ENCODE data around the gene IRF5. TPM values are rescaled to one million over a fixed set of nuclear protein-coding genes. Genes with fewer than 3 reads are reported as not detected.

The IRF5 gene, protein sequence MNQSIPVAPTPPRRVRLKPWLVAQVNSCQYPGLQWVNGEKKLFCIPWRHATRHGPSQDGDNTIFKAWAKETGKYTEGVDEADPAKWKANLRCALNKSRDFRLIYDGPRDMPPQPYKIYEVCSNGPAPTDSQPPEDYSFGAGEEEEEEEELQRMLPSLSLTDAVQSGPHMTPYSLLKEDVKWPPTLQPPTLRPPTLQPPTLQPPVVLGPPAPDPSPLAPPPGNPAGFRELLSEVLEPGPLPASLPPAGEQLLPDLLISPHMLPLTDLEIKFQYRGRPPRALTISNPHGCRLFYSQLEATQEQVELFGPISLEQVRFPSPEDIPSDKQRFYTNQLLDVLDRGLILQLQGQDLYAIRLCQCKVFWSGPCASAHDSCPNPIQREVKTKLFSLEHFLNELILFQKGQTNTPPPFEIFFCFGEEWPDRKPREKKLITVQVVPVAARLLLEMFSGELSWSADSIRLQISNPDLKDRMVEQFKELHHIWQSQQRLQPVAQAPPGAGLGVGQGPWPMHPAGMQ
- 10 to 100 TPM; 14.2 to 31.7 (median 25.6) TPM for polyA plus RNA-seq

- peak; percentile 32 to 51 (median 36) for DNase-seq
- Mint-ChIP-seq H3K4me1 (peaks cover 47 to 48% of the 10 kb centered on the region in 2 donors), H3K27ac (peak within 1 kb of the TSS; percentile 19 to 88 (median 86)), H3K9me3 (no peaks in the 10 kb centered on the region), H3K4me3 (peak within 1 kb of the TSS; percentile 92 to 99 (median 93)), H3K27me3 (ENCODE audit: low read depth in 3 of 3) (peaks cover 0 to 9% (median 4%) of the 10 kb centered on the region in 3 donors), H3K36me3 (peaks cover 0 to 3% (median 0%) of the 10 kb centered on the region in 3 donors)
These were observed at the start of gene IRF5 for GRCh38 chr7:128937647-128938543. Gene IRF5 (plus strand): TSS chr7:128937927. CDS start chr7:128942082, 4,155 bp downstream.

- Mint-ChIP-seq H3K4me1 (peaks cover 1 to 5% of the 10 kb centered on the region in 2 donors), H3K27ac (no peak overlapping the region), H3K4me3 (no peak overlapping the region), H3K27me3 (ENCODE audit: low read depth in 3 of 3) (peaks cover 0 to 4% (median 2%) of the 10 kb centered on the region in 3 donors), H3K9me3 (no peaks in the 10 kb centered on the region), H3K36me3 (no peaks in the 10 kb centered on the region)
- no peak for DNase-seq
These were observed 49.5 kb upstream of the IRF5 start for GRCh38 chr7:128888039-128888755.

GRCh38 chr7:128888756-128889095, 49.0 kb upstream of the IRF5 start:
- Mint-ChIP-seq H3K4me1 (peaks cover 1 to 5% of the 10 kb centered on the region in 2 donors), H3K4me3 (no peak overlapping the region), H3K27me3 (ENCODE audit: low read depth in 3 of 3) (peaks cover 0 to 4% (median 2%) of the 10 kb centered on the region in 3 donors), H3K36me3 (no peaks in the 10 kb centered on the region), H3K9me3 (no peaks in the 10 kb centered on the region), H3K27ac (no peak overlapping the region)
- no peak for DNase-seq

DNA sequence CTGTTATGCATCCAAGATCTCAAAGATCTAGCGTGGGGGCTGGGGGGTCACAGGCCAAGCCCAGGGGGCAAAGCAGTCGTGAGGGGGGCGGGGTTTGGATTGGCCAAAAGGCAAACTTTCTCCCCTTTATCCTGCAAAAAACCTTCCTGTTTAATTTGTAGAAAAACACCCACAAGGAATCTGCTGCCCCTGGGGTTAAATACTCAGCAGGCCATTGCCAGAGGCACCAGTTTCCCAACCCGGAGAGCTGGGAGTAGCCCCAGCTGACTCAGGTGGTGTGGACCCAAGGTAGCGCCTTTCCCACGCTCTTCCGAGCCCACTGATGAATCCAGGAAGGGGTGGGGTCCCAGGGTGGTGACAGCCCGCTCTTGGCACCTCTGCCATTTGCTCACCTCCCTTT, 48.6 kb upstream of the IRF5 start:
- peaks cover 0 to 4% (median 2%) of the 10 kb centered on the region in 3 donors for H3K27me3 Mint-ChIP-seq (ENCODE audit: low read depth in 3 of 3)
- H3K9me3 Mint-ChIP-seq = no peaks in the 10 kb centered on the region
- H3K27ac Mint-ChIP-seq = no peak overlapping the region
- peaks cover 1 to 5% of the 10 kb centered on the region in 2 donors for H3K4me1 Mint-ChIP-seq
- H3K4me3 Mint-ChIP-seq = no peak overlapping the region
- DNase-seq = no peak
- H3K36me3 Mint-ChIP-seq = no peaks in the 10 kb centered on the region

DNA sequence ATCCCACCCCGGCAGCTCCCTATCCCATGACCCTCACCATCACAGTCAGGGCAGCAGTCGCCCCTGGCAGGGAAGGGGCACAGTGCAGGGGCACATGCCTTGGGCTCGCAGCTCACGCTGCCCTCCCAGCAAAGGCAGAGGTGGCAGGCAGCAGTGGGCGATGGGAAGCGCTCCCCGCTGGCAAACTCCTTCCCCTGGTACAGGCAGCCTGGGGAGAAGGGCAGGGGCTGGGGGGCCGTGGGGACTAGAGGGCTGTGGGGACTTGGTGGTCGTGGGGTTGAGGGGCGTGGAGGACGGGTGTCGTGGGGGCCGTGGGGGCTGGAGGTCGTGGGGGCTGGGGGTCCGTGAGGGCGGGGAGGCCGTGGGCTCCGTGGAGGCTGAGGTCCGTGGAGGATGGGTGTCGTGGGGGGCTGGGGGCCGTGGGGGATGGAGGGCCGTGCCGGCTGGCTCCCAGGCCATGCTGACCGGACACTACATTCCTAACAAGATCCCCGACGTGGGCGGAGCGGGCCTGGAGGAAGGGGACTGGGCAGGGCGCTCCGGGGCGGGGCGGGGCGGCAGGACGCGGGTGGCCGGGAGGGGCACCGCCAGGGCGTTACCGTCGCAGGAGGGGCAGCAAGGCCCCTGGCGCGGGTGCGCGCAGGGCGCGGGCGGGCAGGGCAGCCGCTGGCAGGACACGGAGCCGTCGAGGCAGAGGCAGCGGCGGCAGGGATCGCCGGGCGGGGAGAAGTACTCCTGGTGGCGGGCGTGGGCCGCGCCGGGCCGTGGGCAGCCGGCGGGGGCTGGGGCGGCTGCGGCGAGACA, 47.2 kb upstream of the IRF5 start:
- Mint-ChIP-seq H3K36me3 (no peaks in the 10 kb centered on the region), H3K27me3 (ENCODE audit: low read depth in 3 of 3) (peaks cover 0 to 2% (median 1%) of the 10 kb centered on the region in 3 donors), H3K27ac (no peak overlapping the region), H3K4me3 (peak overlapping the region in 2 of 5 donors; percentile 45 to 54), H3K4me1 (peaks cover 1 to 5% of the 10 kb centered on the region in 2 donors), H3K9me3 (no peaks in the 10 kb centered on the region)
- DNase-seq = no peak

DNA sequence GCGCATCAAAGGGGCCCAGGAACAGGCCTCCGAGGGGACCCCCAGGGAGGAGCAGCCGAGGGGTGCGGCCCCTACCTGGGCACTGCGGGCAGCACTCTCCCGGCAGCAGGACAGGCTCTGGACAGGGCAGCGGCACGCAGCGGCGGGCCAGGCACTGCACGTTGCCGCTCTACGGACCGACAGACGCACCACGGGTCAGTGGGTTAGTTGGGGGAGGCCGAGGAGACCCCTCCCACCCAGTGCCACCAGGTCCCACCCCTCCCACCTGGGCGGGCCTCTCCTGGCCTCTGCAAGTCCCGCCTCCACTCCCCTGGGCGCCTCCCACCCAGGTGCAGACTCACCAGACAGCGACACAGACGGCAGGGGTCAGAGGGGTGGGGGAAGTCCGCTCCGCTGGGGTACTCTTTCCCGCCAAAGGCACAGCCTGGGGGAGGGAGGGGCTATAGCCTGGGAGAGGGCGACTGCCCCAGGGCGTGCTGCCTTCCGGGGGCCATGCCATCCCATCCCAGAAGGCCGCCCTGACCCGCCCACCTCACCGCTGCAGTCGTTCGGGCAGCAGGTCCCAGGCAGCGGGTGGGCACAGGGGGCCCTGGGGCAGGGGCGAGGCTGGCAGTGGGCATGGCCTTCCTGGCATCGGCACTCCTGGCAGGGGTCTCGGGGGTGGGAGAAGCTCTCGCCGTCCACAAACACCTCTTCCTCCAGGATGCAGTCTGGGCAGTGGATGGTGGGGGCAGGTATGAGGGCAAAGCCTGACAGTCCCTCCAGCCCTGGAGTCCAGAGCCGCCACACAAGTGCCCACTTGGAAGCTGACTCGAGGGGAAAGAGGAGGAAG, 46.4 kb upstream of the IRF5 start:
- no peak overlapping the region for H3K27ac Mint-ChIP-seq
- no peak for DNase-seq
- peak overlapping the region in 2 of 5 donors; percentile 18 to 27 for H3K4me3 Mint-ChIP-seq
- no peaks in the 10 kb centered on the region for H3K9me3 Mint-ChIP-seq
- H3K27me3 Mint-ChIP-seq (ENCODE audit: low read depth in 3 of 3) = peaks cover 0 to 2% (median 1%) of the 10 kb centered on the region in 3 donors
- no peaks in the 10 kb centered on the region for H3K36me3 Mint-ChIP-seq
- H3K4me1 Mint-ChIP-seq = peaks cover 1 to 5% of the 10 kb centered on the region in 2 donors

- Mint-ChIP-seq H3K27ac (no peak overlapping the region), H3K27me3 (ENCODE audit: low read depth in 3 of 3) (peaks cover 1 to 4% (median 2%) of the 10 kb centered on the region in 3 donors), H3K9me3 (no peaks in the 10 kb centered on the region), H3K36me3 (no peaks in the 10 kb centered on the region), H3K4me1 (peaks cover 1 to 5% of the 10 kb centered on the region in 2 donors), H3K4me3 (peak overlapping the region in 2 of 5 donors; percentile 18 to 27)
- DNase-seq = no peak
These were observed 45.8 kb upstream of the IRF5 start for GRCh38 chr7:128891942-128892269.

DNA sequence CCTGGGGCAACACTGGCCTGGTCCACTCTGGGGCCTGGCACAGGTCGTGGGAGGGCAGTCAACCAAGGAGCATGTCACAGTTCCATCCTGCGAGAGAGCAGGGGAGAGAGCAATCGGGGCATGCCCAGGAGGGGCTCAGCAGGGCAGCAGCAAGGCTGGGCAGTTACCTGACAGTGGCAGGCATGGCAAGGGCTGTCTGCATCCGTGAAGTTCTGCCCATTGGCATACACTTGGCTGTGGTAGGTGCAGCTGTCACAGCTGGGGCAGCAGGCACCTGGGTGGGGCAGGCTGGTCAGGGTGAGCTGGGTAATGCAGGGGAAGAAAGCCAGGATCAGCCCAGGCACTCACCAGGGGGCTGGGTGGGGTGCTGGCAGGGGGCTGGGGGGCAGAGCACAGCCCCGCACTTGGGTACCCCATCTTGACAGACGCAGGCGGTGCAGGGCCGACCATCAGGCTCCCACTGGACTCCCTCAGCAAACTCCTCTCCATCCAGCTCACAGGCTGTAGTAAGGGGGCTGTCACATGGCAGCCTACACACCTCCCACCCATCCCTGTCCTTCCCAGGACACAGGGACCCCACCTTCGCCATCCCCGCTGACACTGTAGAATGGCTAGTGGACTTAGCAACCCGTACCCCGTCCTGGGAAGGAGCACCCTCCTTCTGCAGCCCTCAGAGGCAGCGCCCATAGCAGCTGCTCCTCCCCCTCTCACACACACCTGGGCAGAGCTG, 45.0 kb upstream of the IRF5 start:
- no peaks in the 10 kb centered on the region for H3K9me3 Mint-ChIP-seq
- H3K36me3 Mint-ChIP-seq = no peaks in the 10 kb centered on the region
- H3K27me3 Mint-ChIP-seq (ENCODE audit: low read depth in 3 of 3) = peaks cover 1 to 4% (median 3%) of the 10 kb centered on the region in 3 donors
- DNase-seq = no peak
- H3K27ac Mint-ChIP-seq = no peak overlapping the region
- no peak overlapping the region for H3K4me3 Mint-ChIP-seq
- H3K4me1 Mint-ChIP-seq = peaks cover 1 to 5% of the 10 kb centered on the region in 2 donors

- Mint-ChIP-seq H3K27me3 (ENCODE audit: low read depth in 3 of 3) (peaks cover 1 to 4% (median 3%) of the 10 kb centered on the region in 3 donors), H3K4me3 (no peak overlapping the region), H3K9me3 (peaks cover 0 to under 1% (median 0%) of the 10 kb centered on the region in 6 donors), H3K27ac (no peak overlapping the region), H3K4me1 (peaks cover 1 to 5% of the 10 kb centered on the region in 2 donors), H3K36me3 (no peaks in the 10 kb centered on the region)
- no peak for DNase-seq
These were observed 44.3 kb upstream of the IRF5 start for GRCh38 chr7:128893251-128894100.

DNA sequence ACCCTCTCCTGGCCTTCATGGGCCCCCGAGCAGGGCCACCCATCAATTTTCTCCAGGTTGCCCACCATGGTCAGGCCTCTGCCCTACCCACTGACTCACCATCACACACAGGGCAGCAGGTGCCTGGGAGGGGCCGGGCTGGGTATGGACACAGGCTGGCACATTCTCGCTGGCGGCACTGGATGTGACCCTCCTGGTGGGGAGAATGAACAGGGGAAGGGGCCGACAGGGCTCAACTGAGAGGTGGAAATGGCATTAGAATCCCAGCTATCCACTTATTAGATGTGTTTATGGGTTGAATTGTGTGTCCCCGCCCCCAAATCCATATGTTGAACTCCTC, 43.7 kb upstream of the IRF5 start:
- H3K27me3 Mint-ChIP-seq (ENCODE audit: low read depth in 3 of 3) = peaks cover 1 to 4% (median 3%) of the 10 kb centered on the region in 3 donors
- no peak overlapping the region for H3K4me3 Mint-ChIP-seq
- H3K4me1 Mint-ChIP-seq = peaks cover 1 to 5% of the 10 kb centered on the region in 2 donors
- H3K9me3 Mint-ChIP-seq = peaks cover 0 to 2% (median 0%) of the 10 kb centered on the region in 6 donors
- no peak overlapping the region for H3K27ac Mint-ChIP-seq
- no peak for DNase-seq
- no peaks in the 10 kb centered on the region for H3K36me3 Mint-ChIP-seq

GRCh38 chr7:128895320-128895719, 42.4 kb upstream of the IRF5 start:
- Mint-ChIP-seq H3K27me3 (ENCODE audit: low read depth in 3 of 3) (peaks cover 2 to 4% (median 3%) of the 10 kb centered on the region in 3 donors), H3K4me3 (no peak overlapping the region), H3K27ac (no peak overlapping the region), H3K4me1 (peaks cover 0 to 1% of the 10 kb centered on the region in 2 donors), H3K9me3 (peaks cover 0 to 2% (median 0%) of the 10 kb centered on the region in 6 donors), H3K36me3 (no peaks in the 10 kb centered on the region)
- DNase-seq = no peak
